Measurements from ENCODE around the gene COL27A1.

DNA sequence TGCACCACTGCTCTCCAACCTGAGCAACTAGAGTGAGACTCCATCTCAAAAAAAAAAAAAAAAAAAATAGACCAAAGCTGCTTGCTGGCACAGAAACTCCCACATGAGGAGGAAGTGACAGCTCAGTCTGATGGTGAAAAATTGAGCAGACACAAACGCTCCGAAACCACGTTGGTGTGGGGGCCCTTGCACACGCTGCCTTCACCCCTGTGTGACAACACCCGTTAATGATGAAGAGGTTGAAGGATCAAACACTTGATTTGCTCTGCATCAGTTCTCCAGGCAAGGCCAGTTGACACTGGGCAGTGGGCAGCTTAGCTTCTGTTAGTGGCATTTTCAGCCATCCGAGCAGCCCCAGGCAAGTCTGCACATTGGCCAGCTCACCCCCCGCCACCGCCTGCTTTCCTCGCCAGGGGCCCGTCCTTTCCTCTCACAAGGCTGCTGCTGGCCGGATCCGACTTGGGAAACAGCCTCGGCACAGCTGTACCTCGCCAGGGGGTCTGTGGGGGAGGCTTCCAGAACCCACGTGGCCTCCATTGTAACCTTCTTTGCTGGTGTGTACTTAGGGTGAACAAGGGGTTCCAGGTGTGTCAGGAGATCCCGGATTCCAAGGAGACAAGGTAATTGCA, 79.8 kb downstream of the COL27A1 start:
- TF ChIP-seq, protein P1, sequence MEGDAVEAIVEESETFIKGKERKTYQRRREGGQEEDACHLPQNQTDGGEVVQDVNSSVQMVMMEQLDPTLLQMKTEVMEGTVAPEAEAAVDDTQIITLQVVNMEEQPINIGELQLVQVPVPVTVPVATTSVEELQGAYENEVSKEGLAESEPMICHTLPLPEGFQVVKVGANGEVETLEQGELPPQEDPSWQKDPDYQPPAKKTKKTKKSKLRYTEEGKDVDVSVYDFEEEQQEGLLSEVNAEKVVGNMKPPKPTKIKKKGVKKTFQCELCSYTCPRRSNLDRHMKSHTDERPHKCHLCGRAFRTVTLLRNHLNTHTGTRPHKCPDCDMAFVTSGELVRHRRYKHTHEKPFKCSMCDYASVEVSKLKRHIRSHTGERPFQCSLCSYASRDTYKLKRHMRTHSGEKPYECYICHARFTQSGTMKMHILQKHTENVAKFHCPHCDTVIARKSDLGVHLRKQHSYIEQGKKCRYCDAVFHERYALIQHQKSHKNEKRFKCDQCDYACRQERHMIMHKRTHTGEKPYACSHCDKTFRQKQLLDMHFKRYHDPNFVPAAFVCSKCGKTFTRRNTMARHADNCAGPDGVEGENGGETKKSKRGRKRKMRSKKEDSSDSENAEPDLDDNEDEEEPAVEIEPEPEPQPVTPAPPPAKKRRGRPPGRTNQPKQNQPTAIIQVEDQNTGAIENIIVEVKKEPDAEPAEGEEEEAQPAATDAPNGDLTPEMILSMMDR (IDR thresholded peaks at IDR 0.05), result no peak
- no peak for TF ChIP-seq POLR2A (IDR thresholded peaks at IDR 0.05)

Data from testis (tissue), 2 donors.